Stimulated activated CD4-positive, alpha-beta T cell treated with anti-CD3 and anti-CD28 coated beads, Interleukin-4, amount 100 ng/mL, for 48 hours (primary cell): ENCODE results near the gene CDC14B.
"Not testable (repeated sequence)": the region's sequence is repeated elsewhere in the genome, so short reads cannot be mapped to it uniquely, and the experiment has no call there.

Experiments
- DNase-seq, 2 donors: peaks; one replicate each; pipeline ENCODE4 v3.0.0-alpha.2; 2020; ENCODE audit warnings: low read depth in 2 of 2

The CDC14B gene

DNA sequence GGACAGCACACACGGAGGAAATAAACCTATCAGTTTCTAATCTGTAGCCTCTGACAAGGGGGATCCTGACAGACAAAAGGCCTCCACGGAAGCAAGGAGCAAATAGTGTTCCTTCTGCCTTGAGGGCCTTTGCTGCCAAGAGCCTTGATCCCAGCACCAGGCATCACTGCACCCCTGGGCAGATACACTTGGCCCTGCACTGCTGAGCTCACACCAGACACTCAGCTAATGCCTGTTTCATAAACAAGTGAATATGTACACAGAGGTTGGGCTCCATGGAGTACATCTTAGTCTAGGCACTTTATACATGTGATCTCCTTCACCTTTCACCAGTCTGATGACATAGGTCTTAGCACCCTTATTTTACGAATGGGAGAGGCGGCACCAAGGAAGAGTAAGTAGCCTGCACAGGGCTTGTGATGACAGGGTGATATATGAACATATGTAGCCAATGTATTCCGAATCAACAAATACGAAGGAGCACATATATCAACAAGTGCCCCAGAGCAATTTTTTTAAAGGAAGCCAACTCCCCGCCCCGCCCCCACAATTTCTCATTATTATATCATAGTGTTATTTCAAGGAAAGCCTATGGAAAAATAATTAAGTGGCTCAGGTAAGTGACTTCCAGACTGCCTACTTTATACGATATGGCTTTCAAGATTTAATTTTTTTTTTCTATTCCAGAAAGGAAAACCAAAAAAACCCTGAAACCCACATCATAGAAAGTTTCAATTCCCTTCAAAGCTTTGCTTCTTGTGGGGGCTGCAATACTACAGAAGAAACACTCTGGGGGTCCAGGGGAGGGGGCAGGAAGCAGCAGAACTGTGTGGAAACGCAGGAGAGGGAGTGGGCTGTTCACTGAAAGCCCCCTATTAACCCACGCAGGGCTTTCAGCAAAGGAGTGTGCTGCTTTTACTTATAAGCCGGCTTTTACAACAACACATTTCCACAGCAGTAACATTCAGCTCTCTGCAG is 32.0 kb downstream of the CDC14B start:
- no peak for DNase-seq

DNA sequence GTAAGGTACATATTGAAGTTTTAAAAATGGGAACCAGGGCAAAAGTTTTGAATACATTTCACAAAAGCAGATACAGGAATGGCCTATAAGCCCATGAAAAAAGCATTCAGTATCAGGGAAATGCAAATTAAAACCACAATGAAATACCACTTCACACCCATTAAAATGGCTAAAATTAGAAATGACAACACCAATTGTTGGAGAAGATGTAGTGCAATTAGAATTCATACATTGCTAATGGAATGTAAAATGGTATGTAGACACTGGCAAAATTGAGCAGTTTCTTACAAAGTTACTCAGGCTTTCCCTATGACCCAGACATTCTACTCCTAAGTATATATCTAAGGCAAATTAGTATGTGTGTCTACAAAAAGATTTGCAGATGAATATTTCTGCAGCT is 34.2 kb downstream of the CDC14B start:
- DNase-seq = no peak

DNA sequence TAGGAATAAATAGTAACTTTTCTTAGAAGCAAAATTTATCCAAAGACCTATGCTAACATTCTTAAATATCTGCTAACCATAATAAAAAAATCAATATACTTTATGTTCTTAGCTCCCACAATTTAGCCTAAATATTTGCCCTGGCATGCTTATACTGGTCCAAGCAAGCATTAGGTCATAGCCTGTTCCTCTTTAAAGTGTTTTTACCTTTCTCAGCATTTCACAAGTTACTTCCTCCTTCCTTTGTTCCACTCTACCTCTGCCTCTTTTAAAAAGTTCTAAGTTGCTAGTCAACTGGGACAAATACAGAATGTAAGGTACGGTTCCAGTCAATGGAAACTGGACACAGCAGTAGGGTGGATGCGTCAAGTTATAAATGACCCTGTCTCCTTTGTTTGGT is 37.4 kb downstream of the CDC14B start:
- not testable (repeated sequence) for DNase-seq

DNA sequence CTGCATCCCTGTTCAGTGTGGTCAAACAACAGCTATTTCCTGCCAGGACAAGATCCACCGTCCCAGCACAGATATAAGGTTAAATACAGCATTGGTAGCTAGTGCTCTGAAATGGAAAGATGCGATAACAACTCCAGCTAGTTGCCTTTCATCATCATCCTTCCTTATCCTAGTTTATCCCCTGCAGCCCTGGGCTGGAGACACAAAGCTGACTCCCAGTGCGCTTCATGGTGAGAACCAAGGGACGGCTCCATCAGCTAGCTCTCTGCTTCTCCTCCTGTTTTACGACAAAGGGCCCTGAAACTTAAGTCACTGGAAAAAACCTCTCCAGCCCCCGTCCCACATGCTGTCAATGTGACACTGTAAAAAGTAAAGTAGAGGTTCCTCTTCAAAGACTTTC is 37.9 kb downstream of the CDC14B start:
- no peak for DNase-seq

DNA sequence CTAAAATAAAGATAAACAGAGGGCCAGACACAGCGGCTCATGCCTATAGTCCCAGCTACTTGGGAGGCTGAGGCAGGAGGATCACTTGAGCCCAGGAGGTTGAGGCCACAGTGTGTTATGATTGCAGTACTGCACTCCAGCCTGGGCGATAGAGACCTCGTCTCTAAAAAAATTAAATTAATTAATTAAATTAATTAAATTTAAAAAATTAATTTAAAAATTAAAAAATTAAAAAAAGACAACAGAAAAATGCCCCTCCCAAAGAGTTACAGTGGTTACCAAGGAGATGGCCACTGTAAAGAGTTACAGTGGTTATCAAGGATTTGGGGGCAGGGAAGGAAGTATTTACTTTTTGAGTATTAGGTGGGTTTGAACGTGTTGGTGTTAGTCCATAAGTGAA is 38.3 kb downstream of the CDC14B start:
- no peak for DNase-seq

DNA sequence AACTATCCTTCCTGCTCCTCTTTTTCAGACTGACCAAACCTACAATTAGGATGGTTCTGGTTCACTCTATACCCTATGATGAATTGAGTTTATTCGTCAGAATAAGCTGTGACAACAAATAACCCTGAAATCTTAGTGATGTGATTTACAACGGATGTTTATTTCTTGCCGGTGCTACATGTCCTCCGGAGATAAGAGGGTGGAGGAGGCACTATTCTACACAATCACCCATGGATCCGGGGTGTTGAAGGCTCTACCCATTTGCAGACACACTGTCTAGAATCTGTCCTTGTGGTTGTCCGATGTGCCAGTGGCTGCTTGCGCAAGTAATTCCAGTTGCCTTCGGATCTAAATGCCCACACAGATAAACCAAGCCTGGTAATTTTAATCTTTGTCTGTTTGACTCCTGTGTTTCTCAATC is 44.7 kb downstream of the CDC14B start:
- DNase-seq = no peak

DNA sequence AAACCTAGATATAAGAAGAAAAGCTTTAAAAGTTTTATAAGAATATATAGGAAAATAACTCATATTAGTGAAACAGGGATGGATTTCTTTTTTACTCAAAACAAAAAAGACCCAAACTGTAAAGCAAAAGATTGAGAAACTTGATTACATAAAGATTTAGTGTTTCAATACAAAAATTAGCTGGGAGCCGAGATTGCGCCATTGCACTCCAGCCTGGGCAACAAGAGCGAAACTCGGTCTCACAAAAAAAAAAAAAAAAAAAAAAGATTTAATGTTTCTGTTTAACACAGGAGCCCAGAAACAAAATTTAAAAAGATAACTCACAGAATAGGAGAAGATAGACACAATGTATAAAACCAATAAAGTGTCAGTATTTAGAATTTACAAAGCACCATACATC is 45.2 kb downstream of the CDC14B start:
- DNase-seq = no peak

DNA sequence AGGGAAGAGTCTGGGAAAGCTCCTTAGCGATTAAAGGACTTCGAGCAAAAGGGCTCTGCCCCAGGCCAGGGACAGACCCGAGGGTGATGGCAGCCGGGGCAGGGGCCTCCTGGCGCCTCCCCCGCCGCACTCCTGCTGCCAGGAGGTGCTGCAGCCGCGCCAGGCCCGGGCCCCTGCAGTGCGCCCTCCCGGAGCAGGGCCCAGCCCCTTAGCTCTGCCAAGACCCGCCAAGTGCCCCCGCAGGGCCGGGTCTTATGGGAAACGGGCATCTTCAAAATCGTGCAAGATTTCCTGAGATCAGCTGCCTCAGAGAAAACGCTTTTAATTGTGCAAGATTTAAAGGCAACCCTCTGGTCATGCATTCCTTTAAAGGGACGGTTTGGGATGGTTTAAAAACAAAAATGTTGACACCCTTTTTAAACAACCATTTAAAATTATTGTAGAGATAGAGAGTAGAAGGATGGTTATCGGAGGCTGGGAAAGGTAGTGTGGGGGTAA is 52.4 kb downstream of the CDC14B start:
- DNase-seq = no peak

DNA sequence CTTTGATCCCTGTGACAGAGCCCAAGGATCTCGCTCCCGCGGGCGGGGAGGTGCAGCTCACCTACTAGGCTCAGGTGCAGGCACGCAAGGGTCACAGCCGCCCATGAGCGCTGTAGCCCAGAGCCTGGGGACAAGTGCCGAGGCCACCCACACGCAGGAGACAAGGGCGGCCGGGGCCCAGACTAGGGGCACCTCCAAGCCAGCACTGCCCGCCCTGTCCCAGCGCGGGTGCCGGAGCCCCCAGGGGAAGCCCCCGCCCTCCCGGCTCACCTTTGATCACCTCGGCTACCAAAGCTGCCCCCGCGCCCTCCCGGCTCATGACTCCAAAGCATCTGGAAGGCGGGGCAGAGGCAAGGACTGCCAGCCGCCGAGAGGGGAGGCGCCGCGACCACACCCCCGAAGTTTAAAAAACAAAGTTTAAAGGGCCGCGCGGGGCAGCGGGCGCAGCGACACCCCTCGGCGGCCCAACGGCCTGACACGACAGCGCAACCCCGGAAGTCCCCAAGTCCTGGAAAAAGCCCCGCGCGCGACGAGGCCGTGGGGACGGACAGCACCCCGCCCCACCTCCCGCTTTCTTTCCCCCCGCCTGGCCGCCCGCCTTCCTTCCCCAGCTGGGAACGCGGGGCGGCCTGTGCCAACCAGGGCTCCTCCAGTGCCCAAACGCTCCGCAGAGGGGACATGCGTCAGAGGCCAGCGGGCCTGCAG is 53.0 kb downstream of the CDC14B start:
- DNase-seq = peak; percentile 64 to 65

DNA sequence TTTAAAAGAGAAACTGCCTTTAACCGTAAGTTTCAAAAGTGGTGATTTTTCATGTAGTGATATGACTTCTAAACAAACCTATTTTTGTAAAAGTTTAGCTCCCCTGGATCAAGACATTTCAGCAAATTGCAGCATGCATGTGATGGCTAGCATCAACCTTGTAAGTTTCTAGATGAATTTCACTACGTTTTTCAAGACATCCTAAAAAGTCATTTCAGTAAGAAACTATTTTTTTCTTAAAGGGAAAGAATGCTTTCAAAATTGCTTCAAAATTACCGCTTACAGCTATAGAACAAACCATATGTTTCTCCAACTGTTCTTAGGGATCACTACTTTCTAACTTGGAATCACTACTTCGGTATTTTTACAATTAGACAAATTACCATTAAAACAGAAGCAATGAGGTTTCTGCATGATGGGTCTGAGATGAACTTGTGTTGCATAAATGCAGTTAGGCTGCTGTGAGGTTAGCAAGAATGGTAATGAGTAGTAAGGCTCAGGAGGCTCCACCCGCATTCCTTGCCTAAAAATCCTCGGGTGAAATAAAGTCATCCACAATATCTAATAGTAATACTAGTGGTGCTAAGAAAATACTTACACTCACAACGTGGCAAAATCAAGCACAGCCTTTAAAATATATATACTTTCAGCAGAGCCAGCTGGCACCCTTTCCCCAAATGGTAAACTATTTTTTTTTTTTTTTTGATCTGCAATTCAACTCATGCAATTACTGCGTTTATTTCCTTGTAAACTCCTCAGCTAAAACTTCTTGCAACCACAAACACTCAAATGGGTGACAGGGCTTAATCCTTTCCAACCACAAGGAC is 53.8 kb downstream of the CDC14B start:
- no peak for DNase-seq

DNA sequence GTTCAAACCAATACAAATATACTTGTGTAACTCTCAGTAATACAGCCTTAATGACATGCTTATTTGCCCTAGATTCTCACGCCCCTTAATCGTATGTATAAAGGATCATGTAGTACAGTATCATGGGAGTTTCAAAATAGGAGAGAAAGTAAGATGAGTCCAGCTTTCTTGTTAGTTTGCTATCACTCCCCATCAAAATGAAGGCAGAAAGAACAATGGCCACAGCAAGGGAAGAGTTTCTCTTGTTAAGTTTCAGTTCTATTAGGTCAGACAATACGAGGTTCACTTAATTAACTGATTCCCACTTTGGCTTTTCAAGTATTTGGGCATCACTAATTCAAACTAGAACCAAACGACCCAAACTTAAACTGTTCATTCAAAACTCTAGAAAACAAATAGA is 55.4 kb downstream of the CDC14B start:
- no peak for DNase-seq

DNA sequence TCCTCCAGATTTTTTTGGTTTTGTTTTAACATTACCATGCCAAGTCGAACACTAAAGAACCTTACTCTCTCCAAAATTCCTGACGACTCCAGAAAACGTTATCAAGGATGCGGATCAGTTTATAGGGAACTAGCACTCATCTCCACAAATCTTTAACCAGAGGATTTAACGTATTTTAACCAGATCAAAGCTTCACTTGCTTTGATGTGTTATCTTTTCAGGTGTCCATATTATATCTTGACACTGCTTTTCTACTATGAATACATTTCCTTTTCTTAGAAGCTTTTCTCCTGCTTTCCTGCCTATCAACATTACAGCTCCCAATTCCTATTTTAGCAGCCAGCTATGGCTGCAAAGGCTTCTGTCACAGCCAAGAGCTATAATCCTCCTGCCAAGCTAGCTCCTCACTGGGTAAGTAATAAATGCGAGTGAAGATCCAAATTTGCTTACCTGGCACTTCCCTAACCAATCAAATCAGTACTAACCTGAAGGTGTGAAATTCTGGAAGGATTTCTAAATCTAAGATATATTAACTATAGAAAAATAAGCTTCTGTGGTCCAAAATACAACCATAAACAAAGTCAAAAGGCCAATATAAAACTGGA is 60.2 kb downstream of the CDC14B start:
- no peak for DNase-seq

DNA sequence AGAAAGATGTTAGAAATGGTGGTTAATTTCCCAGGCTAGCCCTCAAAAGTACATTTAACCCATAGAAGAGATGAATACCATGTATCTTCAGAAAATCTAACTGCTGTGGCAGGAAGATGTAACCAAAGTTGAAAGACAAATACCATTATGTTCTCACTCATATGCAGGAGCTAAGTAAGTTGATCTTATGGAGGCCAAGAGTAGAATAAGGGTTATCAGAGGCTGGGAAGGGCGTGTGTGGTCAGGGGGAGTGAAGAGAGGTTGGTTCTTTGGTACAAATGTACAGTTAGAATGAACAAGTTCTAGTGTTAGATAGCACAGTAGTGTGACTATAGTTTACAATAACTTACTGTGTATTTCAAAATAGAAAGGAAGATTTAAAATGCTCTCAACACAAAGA is 61.7 kb downstream of the CDC14B start:
- no peak for DNase-seq

DNA sequence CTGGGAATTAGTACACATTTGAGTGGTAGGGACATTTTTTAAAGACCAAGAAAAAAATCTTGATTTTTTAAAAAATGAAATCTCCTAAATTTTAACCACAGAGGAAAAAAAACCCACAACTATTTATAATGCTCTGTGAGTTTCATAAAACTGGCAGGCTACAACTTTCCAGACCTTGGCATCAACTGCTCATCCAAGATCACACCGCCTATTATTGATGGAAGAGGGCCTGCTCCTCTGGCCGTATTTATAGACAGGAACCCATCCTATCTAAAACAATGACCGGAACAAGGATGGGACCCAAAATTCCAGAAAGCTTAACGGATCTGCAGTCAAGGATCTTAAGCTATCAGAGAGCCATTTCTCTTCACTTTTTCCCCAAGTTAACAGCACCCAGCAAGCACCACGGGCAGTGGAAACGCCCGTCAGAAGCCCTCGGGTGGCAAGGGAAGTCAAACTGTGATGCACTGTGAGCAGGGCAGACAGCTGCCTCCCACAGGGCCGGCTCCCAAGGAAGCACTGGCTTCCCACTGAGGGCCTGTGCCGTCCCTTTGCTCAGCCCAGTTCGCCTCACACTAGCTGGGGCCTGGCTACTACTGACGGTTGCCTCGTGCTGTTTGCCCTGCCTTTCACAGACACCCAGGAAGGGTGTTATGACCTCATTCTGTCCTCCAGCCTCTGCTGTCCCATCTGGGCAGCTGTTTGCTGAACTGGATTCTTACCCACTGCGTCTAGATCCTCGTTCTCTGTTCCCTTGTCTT is 62.8 kb downstream of the CDC14B start:
- no peak for DNase-seq

DNA sequence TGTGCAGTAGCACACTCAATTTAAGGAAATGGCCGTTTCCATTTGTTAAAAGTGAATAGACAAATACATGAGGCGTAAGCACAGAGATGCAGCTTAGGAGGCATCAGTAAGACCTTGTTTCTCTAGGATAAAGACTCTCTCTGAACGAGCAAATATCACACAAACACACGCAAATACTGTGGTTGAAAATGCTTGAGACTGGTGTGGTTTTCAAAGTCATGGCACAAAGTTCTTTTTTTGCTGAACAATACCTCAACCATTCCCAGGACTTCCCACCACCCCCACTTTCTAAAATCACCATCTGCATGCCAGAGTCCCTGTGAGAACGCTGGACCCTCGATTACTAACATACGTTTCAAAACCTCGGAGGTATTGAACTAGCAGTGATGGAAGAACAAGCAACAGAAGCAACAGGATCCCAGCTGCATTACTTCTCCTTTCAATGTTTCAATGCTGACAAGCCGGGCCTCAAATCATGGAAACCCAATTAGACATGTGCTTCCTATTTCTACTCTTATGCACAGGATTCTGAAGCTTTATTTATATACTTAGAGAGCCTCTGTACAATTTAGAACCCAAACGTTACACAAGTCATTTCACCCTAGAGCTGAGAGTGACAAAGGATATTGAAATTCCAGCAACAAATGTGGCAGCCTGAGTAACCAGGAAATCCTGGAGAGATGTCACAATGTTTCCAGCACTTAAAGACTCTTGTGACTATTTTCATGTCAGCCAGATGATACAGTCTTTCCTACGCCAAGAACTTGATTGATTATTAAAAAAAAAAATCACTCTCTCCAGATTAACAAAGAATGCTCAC is 63.9 kb downstream of the CDC14B start:
- DNase-seq = no peak

DNA sequence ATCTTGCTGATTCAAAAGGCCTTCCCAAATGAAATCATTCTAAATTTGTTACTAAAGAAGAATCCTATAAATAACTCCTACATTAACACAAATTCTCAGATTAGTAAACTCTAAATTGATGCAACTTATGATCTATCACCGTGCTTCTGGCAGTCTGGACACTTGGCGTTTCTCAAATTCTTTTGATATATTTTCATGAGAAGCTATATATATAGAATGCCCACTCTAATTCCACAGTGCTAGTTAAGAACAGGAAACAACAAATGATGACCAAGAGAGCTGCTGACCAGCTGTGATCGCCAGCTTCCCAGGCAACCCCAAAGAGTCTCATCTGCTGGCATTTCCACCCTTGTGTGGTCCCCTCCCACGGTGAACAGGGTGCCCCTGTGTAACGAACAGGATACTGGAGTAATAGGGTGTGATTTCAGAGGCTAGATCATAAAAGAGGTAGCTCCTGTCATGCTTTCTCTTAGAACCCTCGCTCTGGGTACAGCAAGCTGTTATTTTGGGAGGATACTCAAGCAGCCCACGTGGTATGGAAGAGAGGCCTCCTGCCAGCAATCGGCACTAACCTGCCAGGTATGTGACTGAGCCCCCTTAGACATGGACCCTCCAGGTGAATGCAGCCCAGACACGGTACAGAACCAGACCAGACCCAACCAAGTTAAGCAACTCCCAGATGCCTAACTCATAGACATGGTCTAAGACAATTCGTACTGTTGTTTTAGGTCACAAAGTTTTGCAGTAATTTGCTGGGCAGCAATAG is 64.7 kb downstream of the CDC14B start:
- DNase-seq = no peak

DNA sequence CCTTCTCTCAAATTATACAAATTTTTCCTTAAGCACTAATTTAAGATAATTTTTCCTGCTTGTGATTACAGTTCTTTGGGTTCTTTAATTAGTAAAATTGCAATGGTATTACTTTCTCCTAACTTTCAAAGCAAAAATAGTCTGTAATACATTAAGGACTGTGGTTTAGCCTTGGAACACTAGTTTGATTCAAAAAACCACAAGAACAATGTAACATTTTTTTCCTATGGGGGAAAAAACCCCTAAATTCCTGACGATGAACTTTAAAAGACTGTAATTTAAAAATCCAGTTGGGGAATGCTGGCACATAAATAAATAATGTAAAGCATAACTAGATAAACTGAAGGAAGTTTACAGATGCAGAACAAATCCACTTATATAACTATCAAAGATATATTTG is 65.3 kb downstream of the CDC14B start:
- no peak for DNase-seq

DNA sequence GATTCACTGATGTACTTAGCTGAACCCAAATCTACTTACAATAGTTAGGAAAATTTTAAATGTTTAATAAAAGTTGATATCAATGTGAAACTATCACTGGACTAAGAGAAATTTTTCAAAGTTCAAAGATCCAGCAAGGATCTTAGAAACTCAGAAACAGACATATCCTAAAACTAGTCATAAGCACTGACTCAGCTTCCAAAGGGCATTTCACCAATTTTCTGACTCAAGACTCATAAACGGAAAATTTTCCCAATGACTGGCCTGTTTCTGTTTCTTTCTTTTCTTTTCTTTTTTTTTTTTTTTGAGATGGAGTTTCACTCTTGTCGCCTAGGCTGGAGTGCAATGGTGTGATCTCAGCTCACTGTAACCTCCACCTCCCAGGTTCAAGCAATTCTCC is 66.6 kb downstream of the CDC14B start:
- no peak for DNase-seq

DNA sequence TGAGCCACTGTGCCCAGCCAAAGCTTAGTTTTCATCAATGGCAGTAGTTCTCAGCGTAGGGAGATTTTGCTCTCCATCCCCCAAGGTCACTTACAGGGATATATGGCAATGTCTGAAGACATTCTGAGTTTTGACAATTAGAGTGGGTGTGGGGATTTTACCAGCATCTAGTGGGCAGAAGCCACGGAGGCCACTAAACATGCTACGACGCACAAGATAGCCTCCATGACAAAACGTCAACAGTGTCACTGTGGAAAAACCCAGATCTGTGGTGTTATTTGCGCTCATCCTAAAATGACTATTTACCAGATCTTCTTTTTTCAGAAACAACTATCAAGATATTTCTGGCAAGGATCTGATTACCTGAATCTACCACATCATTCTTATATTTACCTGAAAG is 68.2 kb downstream of the CDC14B start:
- DNase-seq = no peak
